ENCODE measurements around the gene PSMD8. TPM values are rescaled to one million over a fixed set of nuclear protein-coding genes. Genes with fewer than 3 reads are reported as not detected.

The PSMD8 gene
- total RNA-seq, 4 donors from 2014 or later = 819 to 1,400 (median 1,309) TPM

DNA sequence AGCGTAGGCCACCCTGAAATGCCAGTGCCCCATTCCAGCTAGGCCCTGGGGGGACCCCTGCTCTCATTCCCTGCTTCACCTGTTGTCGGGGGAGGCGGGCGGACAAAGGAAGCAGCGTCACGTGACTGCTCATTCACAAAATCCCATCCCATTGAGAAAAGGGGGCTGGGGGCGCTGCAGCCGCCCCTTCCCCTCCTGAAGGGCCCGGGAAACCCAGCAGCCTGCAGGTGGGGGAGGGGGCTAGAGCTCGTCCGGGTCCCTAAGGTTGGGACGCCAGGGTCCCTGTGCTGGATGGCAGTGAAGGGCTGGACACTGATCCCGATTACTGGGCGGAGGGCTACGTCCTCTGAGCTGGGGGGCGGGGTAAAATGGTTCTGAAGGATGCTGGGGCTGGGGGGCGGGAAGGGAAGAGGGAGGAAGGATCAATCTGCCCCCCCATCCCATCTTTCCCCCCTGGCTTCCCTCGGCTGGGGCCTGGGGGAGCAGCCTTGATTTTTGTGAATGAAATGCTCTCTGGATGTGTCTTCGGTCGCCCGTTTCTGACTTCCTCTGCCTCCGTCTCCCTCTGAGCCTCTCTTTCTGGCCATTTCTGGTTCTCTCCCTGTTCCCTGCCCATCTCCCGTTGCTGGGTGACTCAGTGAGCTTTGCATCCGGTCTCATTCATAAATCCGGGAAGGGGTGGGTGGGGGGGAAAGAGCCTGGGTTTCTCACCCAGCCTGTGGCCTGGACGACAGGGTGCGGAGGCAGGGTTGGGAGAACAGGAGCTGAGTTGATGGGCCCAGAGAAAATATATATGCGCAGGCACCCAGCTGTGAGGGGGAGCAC is 14.9 kb downstream of the PSMD8 start:
- H3K9me3 ChIP-seq = no peaks in the 10 kb centered on the region
- DNase-seq (no peak), ATAC-seq (no peak)
- TF ChIP-seq, protein P1, sequence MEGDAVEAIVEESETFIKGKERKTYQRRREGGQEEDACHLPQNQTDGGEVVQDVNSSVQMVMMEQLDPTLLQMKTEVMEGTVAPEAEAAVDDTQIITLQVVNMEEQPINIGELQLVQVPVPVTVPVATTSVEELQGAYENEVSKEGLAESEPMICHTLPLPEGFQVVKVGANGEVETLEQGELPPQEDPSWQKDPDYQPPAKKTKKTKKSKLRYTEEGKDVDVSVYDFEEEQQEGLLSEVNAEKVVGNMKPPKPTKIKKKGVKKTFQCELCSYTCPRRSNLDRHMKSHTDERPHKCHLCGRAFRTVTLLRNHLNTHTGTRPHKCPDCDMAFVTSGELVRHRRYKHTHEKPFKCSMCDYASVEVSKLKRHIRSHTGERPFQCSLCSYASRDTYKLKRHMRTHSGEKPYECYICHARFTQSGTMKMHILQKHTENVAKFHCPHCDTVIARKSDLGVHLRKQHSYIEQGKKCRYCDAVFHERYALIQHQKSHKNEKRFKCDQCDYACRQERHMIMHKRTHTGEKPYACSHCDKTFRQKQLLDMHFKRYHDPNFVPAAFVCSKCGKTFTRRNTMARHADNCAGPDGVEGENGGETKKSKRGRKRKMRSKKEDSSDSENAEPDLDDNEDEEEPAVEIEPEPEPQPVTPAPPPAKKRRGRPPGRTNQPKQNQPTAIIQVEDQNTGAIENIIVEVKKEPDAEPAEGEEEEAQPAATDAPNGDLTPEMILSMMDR (IDR thresholded peaks at IDR 0.05 in 4 of 5, conservative IDR thresholded peaks at IDR 0.05 in 1 of 5) = no peak
- no peak for TF ChIP-seq POLR2A (IDR thresholded peaks at IDR 0.05)
- H3K4me3 ChIP-seq = peak overlapping the region in 2 of 4 donors; percentile 33 to 63
- in situ Hi-C loops (cut with MboI; ENCODE audit: low sequenced_read_pairs in 4 of 4) (loop anchor here in 1 of 4 donors (25.0 kb wide), 1 partner anchor 448 kb away; the partner anchor contains the start of genes ECH1 and HNRNPL), intact Hi-C loops (cut with DNase I; ENCODE audit: low total_unique reads) (loop anchor here (10.0 kb wide), 1 partner anchor 325 kb away; no protein-coding TSS in a partner anchor)
- peaks cover 0 to 10% of the 10 kb centered on the region in 2 donors for H3K36me3 ChIP-seq
- H3K4me1 ChIP-seq = peaks cover 6 to 22% of the 10 kb centered on the region in 2 donors
- peaks cover 3 to 13% (median 11%) of the 10 kb centered on the region in 3 donors for H3K27me3 ChIP-seq
- no peak overlapping the region for H3K27ac ChIP-seq

DNA sequence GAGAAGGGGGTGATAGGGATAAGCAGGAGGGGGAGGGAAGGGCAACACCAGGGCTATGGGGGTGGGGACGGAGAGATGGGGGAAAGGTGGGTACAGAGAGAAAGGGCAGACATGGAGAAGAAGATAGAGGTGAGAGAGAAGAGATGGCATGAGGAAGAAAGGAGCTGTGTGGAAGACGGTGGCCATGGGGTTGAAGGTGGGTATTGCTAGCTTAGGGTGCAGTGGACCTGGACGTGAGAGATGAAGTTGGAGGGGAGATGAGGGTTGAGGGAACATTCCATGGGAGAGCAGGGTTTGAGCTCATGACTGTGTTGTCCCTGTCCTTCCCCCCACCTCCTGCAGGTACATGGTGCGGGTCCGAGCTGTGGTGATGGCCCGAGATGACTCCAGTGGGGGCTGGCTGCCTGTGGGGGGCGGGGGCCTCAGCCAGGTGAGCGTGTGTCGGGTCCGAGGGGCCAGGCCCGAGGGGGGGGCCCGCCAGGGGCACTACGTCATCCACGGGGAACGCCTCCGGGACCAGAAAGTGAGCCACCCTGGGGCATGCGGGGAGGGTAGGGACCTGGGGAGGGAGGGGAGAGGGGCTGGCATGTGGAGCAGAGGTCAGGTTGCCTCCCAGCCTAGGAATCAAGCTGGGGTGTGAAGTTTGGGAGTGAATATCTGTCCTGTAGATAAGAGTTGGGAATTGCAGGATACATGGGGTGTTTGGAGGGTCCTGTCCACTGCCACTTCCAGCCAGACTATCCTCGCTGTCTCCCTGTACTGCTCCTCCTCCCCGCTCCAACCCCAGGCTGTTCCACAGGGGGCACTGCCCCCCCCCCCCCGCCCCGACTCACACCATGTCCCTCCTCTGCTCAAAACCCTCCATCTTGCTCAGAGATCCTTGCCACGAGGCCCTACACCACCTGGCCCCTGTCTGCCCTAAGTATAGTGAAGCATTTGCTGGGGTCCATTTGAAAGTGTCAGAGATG is 15.9 kb downstream of the PSMD8 start:
- H3K9me3 ChIP-seq = no peaks in the 10 kb centered on the region
- H3K27me3 ChIP-seq = peaks cover 12 to 22% (median 20%) of the 10 kb centered on the region in 3 donors
- H3K4me1 ChIP-seq = peaks cover 6 to 22% of the 10 kb centered on the region in 2 donors
- in situ Hi-C loops (cut with MboI; ENCODE audit: low sequenced_read_pairs in 4 of 4) = loop anchor here in 1 of 4 donors (25.0 kb wide), 1 partner anchor 447 kb away; the partner anchor contains the start of genes ECH1 and HNRNPL
- H3K27ac ChIP-seq = no peak overlapping the region
- H3K36me3 ChIP-seq = peaks cover 0 to 3% of the 10 kb centered on the region in 2 donors
- H3K4me3 ChIP-seq = no peak overlapping the region
- ATAC-seq = no peak
- intact Hi-C loops (cut with DNase I; ENCODE audit: low total_unique reads) = loop anchor here (10.0 kb wide), 1 partner anchor 325 kb away; no protein-coding TSS in a partner anchor
- no peak for DNase-seq
- TF ChIP-seq POLR2A (IDR thresholded peaks at IDR 0.05) = no peak
- TF ChIP-seq, protein P1 (IDR thresholded peaks at IDR 0.05 in 4 of 5, conservative IDR thresholded peaks at IDR 0.05 in 1 of 5) = no peak

DNA sequence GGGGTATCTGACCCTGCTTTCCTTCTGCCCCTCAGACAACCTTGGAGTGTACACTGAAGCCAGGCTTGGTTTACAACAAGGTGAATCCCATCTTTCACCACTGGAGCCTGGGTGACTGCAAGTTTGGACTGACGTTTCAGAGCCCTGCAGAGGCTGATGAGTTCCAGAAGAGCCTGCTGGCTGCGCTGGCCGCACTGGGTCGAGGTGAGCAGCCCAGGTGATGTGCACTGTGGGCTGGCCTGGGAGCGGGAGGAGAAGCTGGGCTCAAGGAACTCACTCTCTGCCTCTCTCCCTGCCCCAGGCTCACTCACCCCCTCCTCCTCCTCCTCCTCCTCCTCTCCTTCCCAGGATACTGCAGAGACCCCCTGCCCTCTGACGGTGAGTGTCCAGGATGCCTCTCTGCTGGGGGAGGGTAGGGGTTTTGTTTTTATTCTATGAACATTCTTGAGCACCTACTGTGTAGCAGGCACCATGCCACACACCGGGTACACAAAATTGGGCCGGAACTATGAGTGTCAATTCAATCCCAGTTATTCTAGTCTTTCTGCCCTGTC is 17.6 kb downstream of the PSMD8 start:
- DNase-seq = no peak
- Histone ChIP-seq H3K27ac (no peak overlapping the region), H3K9me3 (no peaks in the 10 kb centered on the region), H3K36me3 (no peaks in the 10 kb centered on the region), H3K4me1 (peaks cover 6 to 11% of the 10 kb centered on the region in 2 donors), H3K4me3 (no peak overlapping the region), H3K27me3 (peaks cover 17 to 38% (median 34%) of the 10 kb centered on the region in 3 donors)
- in situ Hi-C loops (cut with MboI; ENCODE audit: low sequenced_read_pairs in 4 of 4) (loop anchor here in 1 of 4 donors (25.0 kb wide), 1 partner anchor 445 kb away; the partner anchor contains the start of genes ECH1 and HNRNPL), intact Hi-C loops (cut with DNase I; ENCODE audit: low total_unique reads) (no loop called here)
- no peak for ATAC-seq
- TF ChIP-seq, protein P1 (IDR thresholded peaks at IDR 0.05 in 4 of 5, conservative IDR thresholded peaks at IDR 0.05 in 1 of 5) = no peak
- no peak for TF ChIP-seq POLR2A (IDR thresholded peaks at IDR 0.05)

DNA sequence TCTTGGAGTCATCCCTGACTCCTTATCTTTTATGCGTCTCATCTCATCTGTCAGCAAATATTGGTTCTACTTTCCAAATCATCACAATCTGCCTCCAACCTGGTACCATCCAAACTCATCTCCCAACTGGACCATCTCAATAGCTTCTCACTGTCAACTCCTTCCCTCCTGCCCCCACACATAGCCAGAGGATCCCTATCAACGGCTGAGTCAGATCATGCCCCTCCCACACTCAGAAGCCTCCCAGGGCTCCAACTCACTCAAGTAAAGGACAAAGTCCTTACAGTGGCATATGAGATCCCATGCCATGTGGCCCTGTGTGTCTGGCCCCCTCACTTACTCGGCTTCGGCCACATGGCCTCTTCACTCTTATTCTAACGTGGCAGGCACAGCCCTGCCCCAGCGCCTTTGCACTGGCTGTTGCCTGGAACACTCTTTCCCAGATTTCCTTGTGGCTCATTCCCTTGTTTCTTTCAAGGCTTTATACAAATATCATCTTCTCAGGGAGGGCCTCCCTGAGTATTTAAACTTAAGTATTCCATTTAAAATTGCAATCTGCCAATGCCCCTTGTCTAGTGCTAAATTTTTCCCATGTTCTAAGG is 18.4 kb downstream of the PSMD8 start:
- Histone ChIP-seq H3K9me3 (no peaks in the 10 kb centered on the region), H3K4me3 (no peak overlapping the region), H3K27ac (no peak overlapping the region), H3K36me3 (no peaks in the 10 kb centered on the region), H3K27me3 (peaks cover 25 to 44% (median 42%) of the 10 kb centered on the region in 3 donors), H3K4me1 (peaks cover 6 to 11% of the 10 kb centered on the region in 2 donors)
- intact Hi-C loops (cut with DNase I; ENCODE audit: low total_unique reads) (no loop called here), in situ Hi-C loops (cut with MboI; ENCODE audit: low sequenced_read_pairs in 4 of 4) (loop anchor here in 1 of 4 donors (25.0 kb wide), 1 partner anchor 444 kb away; the partner anchor contains the start of genes ECH1 and HNRNPL)
- ATAC-seq (no peak), DNase-seq (no peak)
- TF ChIP-seq, protein P1 (IDR thresholded peaks at IDR 0.05 in 4 of 5, conservative IDR thresholded peaks at IDR 0.05 in 1 of 5) = no peak
- TF ChIP-seq POLR2A (IDR thresholded peaks at IDR 0.05) = no peak
